Liver (tissue), 9 donors: ENCODE data around the gene EGFR. TPM values are rescaled to one million over a fixed set of nuclear protein-coding genes. Genes with fewer than 3 reads are reported as not detected.

Experiments
- DNase-seq: peaks from one replicate; pipeline ENCODE4 v3.0.0-alpha.2; 2017; ENCODE audit warnings: low spot score
- H3K27ac ChIP-seq, 2 donors: one replicate each; pipeline ENCODE4 v1.7.0; 2013; ENCODE audit warnings: inconsistent platforms in 2 of 2, low read length in 2 of 2, control low read depth in 1 of 2, low read depth in 1 of 2, mild to moderate bottlenecking in 1 of 2
- H3K27me3 ChIP-seq, 4 donors: one replicate each; pipeline versions ENCODE4 v1.6.1 to v1.7.0; 2013; ENCODE audit warnings: low read length in 3 of 4, inconsistent platforms in 1 of 4, mild to moderate bottlenecking in 1 of 4, moderate library complexity in 1 of 4; ENCODE audit not compliant: control insufficient read depth in 4 of 4, insufficient read depth in 4 of 4
- H3K36me3 ChIP-seq, 4 donors: one replicate each; pipeline versions ENCODE4 v1.6.1 to v1.7.0; 2013; ENCODE audit warnings: low read length in 3 of 4, mild to moderate bottlenecking in 3 of 4, low read depth in 1 of 4, moderate library complexity in 1 of 4; ENCODE audit not compliant: control insufficient read depth in 4 of 4, insufficient read depth in 3 of 4
- H3K4me1 ChIP-seq, 4 donors: one replicate each; pipeline versions ENCODE4 v1.6.1 to v1.7.0; 2013; ENCODE audit warnings: low read length in 3 of 4, mild to moderate bottlenecking in 3 of 4, moderate library complexity in 1 of 4; ENCODE audit not compliant: control insufficient read depth in 4 of 4, insufficient read depth in 4 of 4
- H3K4me3 ChIP-seq, 3 donors: one replicate each; pipeline versions ENCODE4 v1.6.1 to v1.7.0; 2013; ENCODE audit warnings: low read length in 3 of 3, control low read depth in 1 of 3, low read depth in 1 of 3, mild to moderate bottlenecking in 1 of 3
- H3K9ac ChIP-seq, 2 donors: one replicate each; pipeline ENCODE4 v1.7.0; 2013; ENCODE audit warnings: low read length in 2 of 2, mild to moderate bottlenecking in 2 of 2, moderate library complexity in 2 of 2, control low read depth in 1 of 2, low read depth in 1 of 2
- H3K9me3 ChIP-seq, 4 donors: one replicate each; pipeline versions ENCODE4 v1.6.1 to v1.7.0; 2013; ENCODE audit warnings: low read length in 3 of 4; ENCODE audit not compliant: control insufficient read depth in 4 of 4
- ATF3 ChIP-seq: IDR thresholded peaks from 2 replicates; pipeline ENCODE4 v1.6.1; 2016; ENCODE audit warnings: antibody characterized with exemption
- EGR1 ChIP-seq, 2 donors: IDR thresholded peaks; 2 replicates each; pipeline ENCODE4 v1.6.1; 2016 to 2018; ENCODE audit warnings: antibody characterized with exemption in 2 of 2, low read depth in 2 of 2
- FOXA1 ChIP-seq: IDR thresholded peaks from 2 replicates; pipeline ENCODE4 v1.6.1; 2016; ENCODE audit warnings: antibody characterized with exemption
- FOXA2 ChIP-seq: IDR thresholded peaks from 2 replicates; pipeline ENCODE4 v1.6.1; 2016; ENCODE audit warnings: antibody characterized with exemption
- HNF4A ChIP-seq, 2 donors: conservative IDR thresholded peaks; 2 replicates each; pipeline ENCODE4 v1.6.1; 2016; ENCODE audit warnings: antibody characterized with exemption in 2 of 2, mild to moderate bottlenecking in 2 of 2
- HNF4G ChIP-seq: IDR thresholded peaks from 2 replicates; pipeline ENCODE4 v1.6.1; 2016; ENCODE audit warnings: antibody characterized with exemption
- MAX ChIP-seq: IDR thresholded peaks from 2 replicates; pipeline ENCODE4 v1.6.1; 2016; ENCODE audit warnings: antibody characterized with exemption
- NR2F2 ChIP-seq: IDR thresholded peaks from 2 replicates; pipeline ENCODE4 v1.6.1; 2016; ENCODE audit warnings: antibody characterized with exemption
- RAD21 ChIP-seq, 2 donors: IDR thresholded peaks; 2 replicates each; pipeline ENCODE4 v1.6.1; 2016; ENCODE audit warnings: antibody characterized with exemption in 2 of 2, mild to moderate bottlenecking in 2 of 2
- SP1 ChIP-seq: IDR thresholded peaks from 2 replicates; pipeline ENCODE4 v1.6.1; 2018; ENCODE audit warnings: antibody characterized with exemption, mild to moderate bottlenecking
- TAF1 ChIP-seq: conservative IDR thresholded peaks from 2 replicates; pipeline ENCODE4 v1.6.1; 2016; ENCODE audit warnings: antibody characterized with exemption, mild to moderate bottlenecking
- YY1 ChIP-seq: IDR thresholded peaks from 2 replicates; pipeline ENCODE4 v1.6.1; 2016; ENCODE audit warnings: antibody characterized with exemption, mild to moderate bottlenecking
- ZBTB33 ChIP-seq: IDR thresholded peaks from 2 replicates; pipeline ENCODE4 v1.6.1; 2016; ENCODE audit warnings: antibody characterized with exemption
- WGBS: extraction: QIAGEN DNeasy Blood & Tissue Kit; methylation state at CpG from one replicate; pipeline ENCODE4 v1.1.7; 2013; 5-methylcytosine and 5-hydroxymethylcytosine counted together
- polyA plus RNA-seq, 2 donors: library from polyadenylated mRNA; stranded (reverse) in 1 of 2; unstranded in 1 of 2; fragments of 200-250 nt in 1 of 2; fragments of >200 nt in 1 of 2; fragmentation: Nextera tagmentation in 1 of 2; extraction: Ambion mirVana in 1 of 2; gene quantifications; one replicate each; pipeline versions ENCODE4 v1.2.1 to v1.2.3, GENCODE V29; 2013 to 2015
- total RNA-seq, 2 donors: library from RNA; depleted of rRNA; stranded (reverse); fragments of >200 nt; gene quantifications; one replicate each; pipeline ENCODE4 v1.2.3, GENCODE V29; 2014
- TF ChIP-seq, protein P1 (sequence below): fragments of 150-350 bp; IDR thresholded peaks from 2 replicates; pipeline ENCODE4 v1.5.1; 2017; ENCODE audit warnings: improper control_type of control experiment, low read depth, low read length; ENCODE audit not compliant: missing input control
- TF ChIP-seq, protein P2 (sequence below): IDR thresholded peaks from 2 replicates; pipeline ENCODE4 v1.6.1; 2016; ENCODE audit warnings: antibody characterized with exemption, mild to moderate bottlenecking
- donor health status: healthy.
- donor health status: healthy.
- donor health status: healthy.
- donor health status: healthy.
- donor health status: healthy.

The EGFR gene
- total and polyA plus RNA-seq, 4 donors, result 22.6 to 37.0 (median 27.7) TPM

DNA sequence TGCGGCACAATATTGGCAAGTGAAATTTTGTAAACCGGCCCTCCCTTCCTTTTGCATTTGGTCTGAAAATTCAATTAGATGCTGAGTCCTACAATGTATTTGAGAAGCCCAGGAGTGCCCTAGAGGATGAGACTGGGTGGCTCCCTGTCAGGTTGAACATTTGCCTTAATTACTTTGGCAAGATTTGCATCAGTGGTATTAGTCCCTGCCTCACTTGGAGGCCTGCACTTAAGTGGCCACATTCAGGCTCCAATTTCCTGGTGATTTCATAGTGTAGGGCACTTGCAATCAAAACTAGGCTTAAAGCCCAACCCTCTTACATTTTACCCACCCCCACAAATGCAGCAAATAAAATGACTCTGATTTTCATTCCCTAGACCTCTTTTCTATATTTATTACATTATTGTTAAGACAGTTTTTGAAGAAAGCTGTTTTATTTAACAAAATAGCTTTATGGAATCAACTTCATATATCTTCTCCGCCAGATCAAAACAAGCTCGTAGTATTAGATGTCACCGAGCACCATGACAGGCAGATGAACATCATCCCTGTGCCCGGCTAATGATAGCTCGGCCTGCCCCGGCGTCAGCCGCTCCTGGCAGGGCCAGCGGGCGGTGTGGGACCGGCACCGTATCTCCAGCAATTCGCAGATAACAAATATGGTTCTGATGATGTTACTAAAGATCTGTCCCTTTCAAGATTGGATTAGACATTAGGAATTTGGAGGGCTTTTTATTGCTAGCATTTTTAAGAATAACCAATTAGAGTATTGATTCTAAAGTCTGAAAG, 73.6 kb downstream of the EGFR start:
- no peak for TF ChIP-seq TAF1
- no peak for TF ChIP-seq RAD21 (IDR thresholded peaks at IDR 0.05)
- no peak for TF ChIP-seq NR2F2
- TF ChIP-seq YY1, result no peak
- TF ChIP-seq HNF4A (conservative IDR thresholded peaks at IDR 0.05), result no peak
- TF ChIP-seq SP1, result no peak
- TF ChIP-seq ATF3, result no peak
- TF ChIP-seq, protein P1, sequence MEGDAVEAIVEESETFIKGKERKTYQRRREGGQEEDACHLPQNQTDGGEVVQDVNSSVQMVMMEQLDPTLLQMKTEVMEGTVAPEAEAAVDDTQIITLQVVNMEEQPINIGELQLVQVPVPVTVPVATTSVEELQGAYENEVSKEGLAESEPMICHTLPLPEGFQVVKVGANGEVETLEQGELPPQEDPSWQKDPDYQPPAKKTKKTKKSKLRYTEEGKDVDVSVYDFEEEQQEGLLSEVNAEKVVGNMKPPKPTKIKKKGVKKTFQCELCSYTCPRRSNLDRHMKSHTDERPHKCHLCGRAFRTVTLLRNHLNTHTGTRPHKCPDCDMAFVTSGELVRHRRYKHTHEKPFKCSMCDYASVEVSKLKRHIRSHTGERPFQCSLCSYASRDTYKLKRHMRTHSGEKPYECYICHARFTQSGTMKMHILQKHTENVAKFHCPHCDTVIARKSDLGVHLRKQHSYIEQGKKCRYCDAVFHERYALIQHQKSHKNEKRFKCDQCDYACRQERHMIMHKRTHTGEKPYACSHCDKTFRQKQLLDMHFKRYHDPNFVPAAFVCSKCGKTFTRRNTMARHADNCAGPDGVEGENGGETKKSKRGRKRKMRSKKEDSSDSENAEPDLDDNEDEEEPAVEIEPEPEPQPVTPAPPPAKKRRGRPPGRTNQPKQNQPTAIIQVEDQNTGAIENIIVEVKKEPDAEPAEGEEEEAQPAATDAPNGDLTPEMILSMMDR, result no peak
- TF ChIP-seq MAX, result no peak
- TF ChIP-seq FOXA1, result no peak
- H3K27ac ChIP-seq, result peak overlapping the region; percentile 46 to 66
- H3K4me1 ChIP-seq, result peaks cover 7 to 26% (median 18%) of the 10 kb centered on the region in 4 donors
- H3K27me3 ChIP-seq, result no peaks in the 10 kb centered on the region
- no peaks in the 10 kb centered on the region for H3K36me3 ChIP-seq
- H3K9ac ChIP-seq, result no peak overlapping the region
- DNase-seq, result no peak
- H3K4me3 ChIP-seq, result no peak overlapping the region
- no peaks in the 10 kb centered on the region for H3K9me3 ChIP-seq
- WGBS, result 90% methylated on average over 15 of the region's 15 CpGs

DNA sequence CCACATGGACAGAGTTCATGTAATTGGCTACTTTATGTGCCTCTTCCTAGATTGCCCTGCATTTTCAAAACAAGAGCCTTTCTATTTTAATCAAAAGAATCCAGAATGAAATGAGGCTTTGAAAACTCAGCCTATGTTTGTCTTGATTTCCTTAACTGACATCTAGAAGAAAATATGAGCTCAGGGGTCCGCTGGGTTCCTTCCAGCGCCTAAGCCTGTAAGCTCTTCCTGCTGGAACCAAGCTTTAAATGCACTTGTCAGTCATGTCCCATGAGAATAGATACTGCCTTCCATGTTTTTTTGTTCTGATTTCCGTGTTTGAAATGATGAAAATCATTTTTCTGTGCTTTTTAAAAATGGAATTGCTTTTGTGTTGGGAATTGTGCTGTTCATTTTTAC, 74.2 kb downstream of the EGFR start:
- DNase-seq, result no peak
- no peaks in the 10 kb centered on the region for H3K36me3 ChIP-seq
- H3K4me3 ChIP-seq, result no peak overlapping the region
- H3K27ac ChIP-seq, result no peak overlapping the region
- no peaks in the 10 kb centered on the region for H3K27me3 ChIP-seq
- H3K9ac ChIP-seq, result no peak overlapping the region
- no peak for TF ChIP-seq NR2F2
- no peak for TF ChIP-seq TAF1
- no peak for TF ChIP-seq EGR1 (IDR thresholded peaks at IDR 0.05; ENCODE audit: low read depth in 2 of 2)
- peaks cover 10 to 26% (median 18%) of the 10 kb centered on the region in 4 donors for H3K4me1 ChIP-seq
- WGBS, result 92% methylated on average over 3 of the region's 3 CpGs
- H3K9me3 ChIP-seq, result no peaks in the 10 kb centered on the region

DNA sequence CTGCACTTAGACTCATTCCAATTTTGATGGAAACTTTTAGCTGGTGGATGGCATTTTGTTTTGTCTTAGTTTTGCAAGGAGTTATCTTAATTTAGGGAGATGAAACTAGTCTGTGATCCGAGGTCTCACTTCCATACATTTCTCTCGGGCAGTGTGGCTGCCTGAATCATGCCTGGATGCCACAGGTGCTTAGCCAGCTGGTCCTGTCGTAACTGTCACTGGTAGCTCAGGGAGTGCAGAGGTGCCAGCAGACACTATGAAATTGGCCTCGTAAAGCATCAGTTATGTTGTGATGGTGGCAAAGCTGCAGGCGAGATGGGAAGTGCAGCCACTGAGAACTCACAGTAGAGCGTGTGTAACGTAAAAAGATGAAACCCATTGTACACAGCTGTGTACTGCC, 74.9 kb downstream of the EGFR start:
- peaks cover 12 to 27% (median 19%) of the 10 kb centered on the region in 4 donors for H3K4me1 ChIP-seq
- no peak overlapping the region for H3K4me3 ChIP-seq
- no peak overlapping the region for H3K9ac ChIP-seq
- DNase-seq, result no peak
- H3K36me3 ChIP-seq, result no peaks in the 10 kb centered on the region
- no peak overlapping the region for H3K27ac ChIP-seq
- H3K27me3 ChIP-seq, result no peaks in the 10 kb centered on the region
- no peaks in the 10 kb centered on the region for H3K9me3 ChIP-seq
- 93% methylated on average over 7 of the region's 7 CpGs for WGBS
- TF ChIP-seq EGR1 (IDR thresholded peaks at IDR 0.05; ENCODE audit: low read depth in 2 of 2) (no peak), RAD21 (IDR thresholded peaks at IDR 0.05) (no peak), HNF4G (no peak), FOXA2 (no peak), TAF1 (no peak), HNF4A (conservative IDR thresholded peaks at IDR 0.05) (no peak), ATF3 (no peak), NR2F2 (no peak), SP1 (no peak), ZBTB33 (no peak)
- TF ChIP-seq, protein P2, sequence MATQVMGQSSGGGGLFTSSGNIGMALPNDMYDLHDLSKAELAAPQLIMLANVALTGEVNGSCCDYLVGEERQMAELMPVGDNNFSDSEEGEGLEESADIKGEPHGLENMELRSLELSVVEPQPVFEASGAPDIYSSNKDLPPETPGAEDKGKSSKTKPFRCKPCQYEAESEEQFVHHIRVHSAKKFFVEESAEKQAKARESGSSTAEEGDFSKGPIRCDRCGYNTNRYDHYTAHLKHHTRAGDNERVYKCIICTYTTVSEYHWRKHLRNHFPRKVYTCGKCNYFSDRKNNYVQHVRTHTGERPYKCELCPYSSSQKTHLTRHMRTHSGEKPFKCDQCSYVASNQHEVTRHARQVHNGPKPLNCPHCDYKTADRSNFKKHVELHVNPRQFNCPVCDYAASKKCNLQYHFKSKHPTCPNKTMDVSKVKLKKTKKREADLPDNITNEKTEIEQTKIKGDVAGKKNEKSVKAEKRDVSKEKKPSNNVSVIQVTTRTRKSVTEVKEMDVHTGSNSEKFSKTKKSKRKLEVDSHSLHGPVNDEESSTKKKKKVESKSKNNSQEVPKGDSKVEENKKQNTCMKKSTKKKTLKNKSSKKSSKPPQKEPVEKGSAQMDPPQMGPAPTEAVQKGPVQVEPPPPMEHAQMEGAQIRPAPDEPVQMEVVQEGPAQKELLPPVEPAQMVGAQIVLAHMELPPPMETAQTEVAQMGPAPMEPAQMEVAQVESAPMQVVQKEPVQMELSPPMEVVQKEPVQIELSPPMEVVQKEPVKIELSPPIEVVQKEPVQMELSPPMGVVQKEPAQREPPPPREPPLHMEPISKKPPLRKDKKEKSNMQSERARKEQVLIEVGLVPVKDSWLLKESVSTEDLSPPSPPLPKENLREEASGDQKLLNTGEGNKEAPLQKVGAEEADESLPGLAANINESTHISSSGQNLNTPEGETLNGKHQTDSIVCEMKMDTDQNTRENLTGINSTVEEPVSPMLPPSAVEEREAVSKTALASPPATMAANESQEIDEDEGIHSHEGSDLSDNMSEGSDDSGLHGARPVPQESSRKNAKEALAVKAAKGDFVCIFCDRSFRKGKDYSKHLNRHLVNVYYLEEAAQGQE, result no peak
- TF ChIP-seq, protein P1, result no peak
